ENCODE data around the gene STARD9. TPM values are rescaled to one million over a fixed set of nuclear protein-coding genes. Genes with fewer than 3 reads are reported as not detected.

STARD9 gene
- total and polyA plus RNA-seq, 9 of the 15 experiments (the other 6 are each of a cell fraction or from before 2014, with no cell fraction given): 0.45 to 6.0 (median 3.6) TPM

DNA sequence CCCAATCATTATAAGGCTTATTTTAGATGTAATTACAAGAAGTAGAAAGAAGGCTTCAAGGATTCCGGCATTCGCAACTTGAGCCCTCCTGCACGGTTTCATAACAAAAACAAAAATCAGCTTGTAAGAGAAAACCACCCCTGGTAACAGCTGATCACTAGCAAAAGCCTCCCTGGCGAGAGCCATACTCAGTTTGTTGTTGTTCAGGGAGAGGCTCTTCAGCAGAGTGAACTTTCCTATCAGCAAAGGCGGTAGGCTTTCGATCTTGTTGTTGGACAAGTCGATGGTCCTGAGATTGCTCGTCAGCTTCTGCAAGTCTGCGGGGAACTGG is 27.5 kb upstream of the STARD9 start (continued):
- peak in 1 of 2 experiments; percentile 65; a peak in 1 of 4 replicates for TF ChIP-seq SIN3A (IDR thresholded peaks at IDR 0.05; ENCODE audit: borderline replicate concordance in 2 of 2, control insufficient read depth in 1 of 2, low read depth in 2 of 2, low read length in 2 of 2)
- peak; percentile 89 for TF ChIP-seq DACH1 (IDR thresholded peaks at IDR 0.05; ENCODE audit: partially characterized antibody)
- TF ChIP-seq, protein P1, sequence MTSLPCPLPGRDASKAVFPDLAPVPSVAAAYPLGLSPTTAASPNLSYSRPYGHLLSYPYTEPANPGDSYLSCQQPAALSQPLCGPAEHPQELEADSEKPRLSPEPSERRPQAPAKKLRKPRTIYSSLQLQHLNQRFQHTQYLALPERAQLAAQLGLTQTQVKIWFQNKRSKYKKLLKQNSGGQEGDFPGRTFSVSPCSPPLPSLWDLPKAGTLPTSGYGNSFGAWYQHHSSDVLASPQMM (CRISPR knock-in tag; IDR thresholded peaks at IDR 0.05): no peak
- TF ChIP-seq ZBTB12 (CRISPR knock-in tag; IDR thresholded peaks at IDR 0.05): no peak

DNA sequence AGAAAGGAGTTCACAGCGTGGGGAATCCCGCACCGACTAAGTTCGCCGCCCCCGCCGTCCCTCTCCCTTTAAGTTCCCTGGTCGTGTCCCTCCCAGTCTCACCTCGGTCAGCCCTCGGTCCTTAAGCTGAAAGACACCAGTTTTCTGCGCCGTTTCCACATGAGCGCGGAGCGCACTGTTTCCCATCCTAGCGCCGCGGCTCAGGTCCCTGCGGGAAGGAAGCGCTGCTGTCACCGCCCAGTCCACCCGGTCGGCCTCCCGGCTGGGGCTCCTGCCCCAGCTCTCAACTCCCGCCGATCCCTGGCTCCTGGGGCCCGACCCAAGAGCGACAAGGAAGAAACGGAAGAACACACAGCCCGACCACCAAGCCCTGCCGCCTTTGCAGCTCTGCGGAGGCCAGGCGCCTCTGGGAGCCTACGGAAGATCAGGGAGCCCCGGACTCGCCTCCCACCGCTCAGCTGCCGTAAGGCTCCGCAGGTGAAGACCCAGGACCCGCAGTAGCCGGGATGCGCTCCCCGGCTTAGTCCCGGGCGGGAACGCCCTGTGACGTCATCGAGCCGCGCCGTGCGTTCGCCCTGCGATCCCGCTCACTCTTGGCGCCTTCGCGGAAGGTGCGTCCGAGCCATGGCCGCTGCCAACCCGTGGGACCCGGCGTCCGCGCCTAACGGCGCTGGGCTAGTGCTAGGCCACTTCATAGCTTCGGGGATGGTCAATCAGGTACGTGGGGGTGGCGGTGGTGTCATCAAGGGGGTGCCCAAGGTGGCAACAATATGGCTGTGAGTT is 27.0 kb upstream of the STARD9 start, which contains the start of the genes HAUS2 and LRRC57:
HAUS2 (plus strand) TSS at position 590 of the 783 bp plus-strand sequence; CDS start at position 625, 35 bp downstream.
LRRC57 (minus strand) TSS at position 545 of the 783 bp plus-strand sequence; CDS start at position 186, 359 bp downstream.
- POLR2A ChIA-PET: interaction anchor here (0.7 to 5.6 kb wide), 10 partner anchors 10 to 632 kb away, joined by 3 to 31 read pairs (median 4); partner anchors contain the start of genes SNAP23, STARD9 and ZNF106
- Histone ChIP-seq H3K36me3 (ENCODE audit: control insufficient read depth, insufficient read depth, low read length) (peaks cover 53% of the 10 kb centered on the region), H3K79me2 (ENCODE audit: control insufficient read depth, insufficient read depth, low read length) (peaks cover 71% of the 10 kb centered on the region), H2AFZ (ENCODE audit: low read depth, low read length) (peak within 1 kb of the TSS; percentile 94), H3K4me1 (replicated peaks in 1 of 2; ENCODE audit: control insufficient read depth in 2 of 2, insufficient read depth in 2 of 2, low read length in 2 of 2) (peaks cover 9 to 20% of the 10 kb centered on the region in 2 experiments), H3K27ac (ENCODE audit: extremely low read depth, low read depth, low read length) (peak within 1 kb of the TSS; percentile 89), H3K9me3 (replicated peaks; ENCODE audit: control insufficient read depth, insufficient read depth, low read depth, low read length) (no peaks in the 10 kb centered on the region), H3K9ac (ENCODE audit: insufficient read depth in 1 of 2, low read depth in 2 of 2, low read length in 2 of 2) (peak within 1 kb of the TSS; percentile 93 to 97), H3K9me1 (ENCODE audit: control insufficient read depth, insufficient read depth, low read length) (no peaks in the 10 kb centered on the region), H3K27me3 (ENCODE audit: control insufficient read depth in 2 of 2, insufficient read depth in 2 of 2, low read length in 2 of 2) (no peaks in the 10 kb centered on the region), H4K20me1 (replicated peaks; ENCODE audit: control insufficient read depth, insufficient read depth, low read length) (no peaks in the 10 kb centered on the region; the same call in 1 of the 2 replicates), H3K4me3 (peak within 1 kb of the TSS; percentile 98), H3K4me2 (ENCODE audit: insufficient read depth, low read length) (peak within 1 kb of the TSS; percentile 91)
- WGBS (ENCODE audit: insufficient coverage, low coverage, missing lambda C conversion rate): under 1% methylated on average over 65 of the region's 71 CpGs
- TSS peak; percentile 69 for BruUV-seq (replicated peaks)
- FAIRE-seq: peak; percentile 84
- CTCF ChIA-PET (ENCODE audit: low intra/inter-chr PET ratio): no interaction called here
- intact Hi-C loops (cut with micrococcal nuclease): loop anchor here (2.0 to 10.0 kb wide), 2 partner anchors 54 to 106 kb away; partner anchors contain the start of gene SNAP23
- ATAC-seq: peak; percentile 92
- peak; percentile 93 to 94 (median 94) for DNase-seq (ENCODE audit: extremely low read depth in 1 of 4, low spot score in 3 of 4)
- in situ Hi-C loops (cut with MboI): no loop called here
- TF ChIP-seq ZNF24 (IDR thresholded peaks at IDR 0.05) (no peak), SIN3B (IDR thresholded peaks at IDR 0.05; ENCODE audit: low read depth) (peak; percentile 87), ZNF639 (CRISPR knock-in tag; conservative IDR thresholded peaks at IDR 0.05 in 1 of 2, IDR thresholded peaks at IDR 0.05 in 1 of 2) (peak in 1 of 2 experiments; percentile 63; a peak in 1 of 4 replicates)
- TF ChIP-seq, protein P2, sequence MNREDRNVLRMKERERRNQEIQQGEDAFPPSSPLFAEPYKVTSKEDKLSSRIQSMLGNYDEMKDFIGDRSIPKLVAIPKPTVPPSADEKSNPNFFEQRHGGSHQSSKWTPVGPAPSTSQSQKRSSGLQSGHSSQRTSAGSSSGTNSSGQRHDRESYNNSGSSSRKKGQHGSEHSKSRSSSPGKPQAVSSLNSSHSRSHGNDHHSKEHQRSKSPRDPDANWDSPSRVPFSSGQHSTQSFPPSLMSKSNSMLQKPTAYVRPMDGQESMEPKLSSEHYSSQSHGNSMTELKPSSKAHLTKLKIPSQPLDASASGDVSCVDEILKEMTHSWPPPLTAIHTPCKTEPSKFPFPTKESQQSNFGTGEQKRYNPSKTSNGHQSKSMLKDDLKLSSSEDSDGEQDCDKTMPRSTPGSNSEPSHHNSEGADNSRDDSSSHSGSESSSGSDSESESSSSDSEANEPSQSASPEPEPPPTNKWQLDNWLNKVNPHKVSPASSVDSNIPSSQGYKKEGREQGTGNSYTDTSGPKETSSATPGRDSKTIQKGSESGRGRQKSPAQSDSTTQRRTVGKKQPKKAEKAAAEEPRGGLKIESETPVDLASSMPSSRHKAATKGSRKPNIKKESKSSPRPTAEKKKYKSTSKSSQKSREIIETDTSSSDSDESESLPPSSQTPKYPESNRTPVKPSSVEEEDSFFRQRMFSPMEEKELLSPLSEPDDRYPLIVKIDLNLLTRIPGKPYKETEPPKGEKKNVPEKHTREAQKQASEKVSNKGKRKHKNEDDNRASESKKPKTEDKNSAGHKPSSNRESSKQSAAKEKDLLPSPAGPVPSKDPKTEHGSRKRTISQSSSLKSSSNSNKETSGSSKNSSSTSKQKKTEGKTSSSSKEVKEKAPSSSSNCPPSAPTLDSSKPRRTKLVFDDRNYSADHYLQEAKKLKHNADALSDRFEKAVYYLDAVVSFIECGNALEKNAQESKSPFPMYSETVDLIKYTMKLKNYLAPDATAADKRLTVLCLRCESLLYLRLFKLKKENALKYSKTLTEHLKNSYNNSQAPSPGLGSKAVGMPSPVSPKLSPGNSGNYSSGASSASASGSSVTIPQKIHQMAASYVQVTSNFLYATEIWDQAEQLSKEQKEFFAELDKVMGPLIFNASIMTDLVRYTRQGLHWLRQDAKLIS (CRISPR knock-in tag; IDR thresholded peaks at IDR 0.05): 0 out of 2 replicates have a peak, but pooled peaks have one; percentile 43
- TF ChIP-seq, protein P3, sequence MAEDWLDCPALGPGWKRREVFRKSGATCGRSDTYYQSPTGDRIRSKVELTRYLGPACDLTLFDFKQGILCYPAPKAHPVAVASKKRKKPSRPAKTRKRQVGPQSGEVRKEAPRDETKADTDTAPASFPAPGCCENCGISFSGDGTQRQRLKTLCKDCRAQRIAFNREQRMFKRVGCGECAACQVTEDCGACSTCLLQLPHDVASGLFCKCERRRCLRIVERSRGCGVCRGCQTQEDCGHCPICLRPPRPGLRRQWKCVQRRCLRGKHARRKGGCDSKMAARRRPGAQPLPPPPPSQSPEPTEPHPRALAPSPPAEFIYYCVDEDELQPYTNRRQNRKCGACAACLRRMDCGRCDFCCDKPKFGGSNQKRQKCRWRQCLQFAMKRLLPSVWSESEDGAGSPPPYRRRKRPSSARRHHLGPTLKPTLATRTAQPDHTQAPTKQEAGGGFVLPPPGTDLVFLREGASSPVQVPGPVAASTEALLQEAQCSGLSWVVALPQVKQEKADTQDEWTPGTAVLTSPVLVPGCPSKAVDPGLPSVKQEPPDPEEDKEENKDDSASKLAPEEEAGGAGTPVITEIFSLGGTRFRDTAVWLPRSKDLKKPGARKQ (CRISPR knock-in tag; IDR thresholded peaks at IDR 0.05): no peak
